Measurements from ENCODE around the gene GDF7.

- TF ChIP-seq CTCF (IDR thresholded peaks at IDR 0.05) (no peak), POLR2A (IDR thresholded peaks at IDR 0.05) (no peak)
Observed at GRCh38 chr2:20645301-20645701, 21.6 kb upstream of the GDF7 start.
